HG03159 (cell line): ENCODE data around the gene LARP4B.

Experiments
- ATAC-seq: cut with Tn5 transposase; IDR thresholded peaks from one replicate; pipeline ENCODE4 v1.9.1; 2021; ENCODE audit warnings: mild to moderate bottlenecking, moderate library complexity; ENCODE audit not compliant: unreplicated experiment

Gene LARP4B

GRCh38 chr10:931326-932318 is at the start of gene LARP4B:
Gene LARP4B, minus strand, starts transcription at chr10:931705. Its CDS starts 45,984 bp downstream, at chr10:885721.
- peak; percentile 89 for ATAC-seq

GRCh38 chr10:980468-981093 is 49.1 kb upstream of the LARP4B start:
- ATAC-seq = no peak

GRCh38 chr10:978826-979421 is 47.4 kb upstream of the LARP4B start:
- no peak for ATAC-seq

GRCh38 chr10:976316-976715 is 44.8 kb upstream of the LARP4B start:
- ATAC-seq = no peak

GRCh38 chr10:974785-975074 is 43.2 kb upstream of the LARP4B start:
- no peak for ATAC-seq

GRCh38 chr10:974038-974784 is 42.7 kb upstream of the LARP4B start:
- no peak for ATAC-seq

GRCh38 chr10:972763-973162 is 41.3 kb upstream of the LARP4B start:
- no peak for ATAC-seq

- no peak for ATAC-seq
Measured at GRCh38 chr10:971613-972012, 40.1 kb upstream of the LARP4B start.

- ATAC-seq = no peak
Measured at GRCh38 chr10:971150-971542, 39.6 kb upstream of the LARP4B start.

GRCh38 chr10:970311-971149 is 39.0 kb upstream of the LARP4B start:
- no peak for ATAC-seq

- ATAC-seq = no peak
Measured at GRCh38 chr10:969473-970150, 38.1 kb upstream of the LARP4B start.

- no peak for ATAC-seq
Measured at GRCh38 chr10:968546-969199, 37.2 kb upstream of the LARP4B start.

- ATAC-seq = no peak
Measured at GRCh38 chr10:966466-967235, 35.1 kb upstream of the LARP4B start.

- ATAC-seq = no peak
Measured at GRCh38 chr10:964988-965417, 33.5 kb upstream of the LARP4B start.

- no peak for ATAC-seq
Measured at GRCh38 chr10:964321-964987, 32.9 kb upstream of the LARP4B start.

GRCh38 chr10:963655-964054 is 32.1 kb upstream of the LARP4B start:
- ATAC-seq = no peak

GRCh38 chr10:963186-963585 is 31.7 kb upstream of the LARP4B start:
- no peak for ATAC-seq

- ATAC-seq = no peak
Measured at GRCh38 chr10:962342-962741, 30.8 kb upstream of the LARP4B start.
